ENCODE results near the gene ZNF33B.
"Not testable (repeated sequence)": the region's sequence is repeated elsewhere in the genome, so short reads cannot be mapped to it uniquely, and the experiment has no call there.

ZNF33B gene
- long read RNA-seq, full-length matches to known transcripts = 59 of 319 reads
- long read RNA-seq, partial matches to known transcripts = 203 of 319 reads
- long read RNA-seq, other reads (novel, unspliced or antisense) = 57 of 319 reads

DNA sequence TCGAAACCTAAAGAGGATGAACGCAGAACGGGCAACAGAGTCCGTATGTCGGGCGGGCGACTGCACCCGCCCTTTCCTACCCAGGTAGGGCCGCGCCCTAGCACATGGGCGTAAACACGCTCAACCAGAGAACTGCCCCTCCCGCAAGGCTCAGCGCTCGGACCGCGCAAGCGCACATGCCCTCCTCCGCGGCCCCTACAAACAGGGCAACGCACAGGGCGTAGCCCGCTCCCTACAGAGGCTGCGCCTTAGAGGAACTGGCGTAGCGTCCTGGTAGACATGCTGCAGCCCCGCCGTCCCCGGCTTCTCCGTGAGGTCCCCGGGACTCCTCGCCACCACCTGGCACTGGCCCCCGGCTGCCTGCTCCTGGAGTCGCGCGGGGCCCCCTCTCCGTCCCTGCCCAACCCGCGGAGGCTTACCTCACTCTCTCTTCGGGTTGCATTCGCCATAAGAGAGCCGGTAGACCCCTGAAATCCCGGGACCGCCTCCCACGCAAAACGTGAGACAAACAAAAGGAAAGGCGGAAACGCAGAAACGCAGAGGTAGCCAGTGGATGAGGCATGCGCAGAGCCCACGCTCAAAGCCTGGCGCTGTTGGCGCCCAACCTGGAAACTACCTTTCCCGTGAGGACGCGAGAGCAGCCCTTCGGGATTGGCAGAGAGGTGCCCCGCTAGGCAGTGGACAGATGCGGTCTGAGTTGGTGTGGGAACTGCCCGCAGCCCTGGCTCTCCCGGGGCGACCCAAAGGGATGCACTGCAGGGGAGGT is at the start of gene ZNF33B:
ZNF33B (minus strand) TSS at position 516 of the 766 bp plus-strand sequence. CDS start 1,642 bp downstream, outside the sequence.
- DNase-seq (ENCODE audit: low read depth in 1 of 2, low spot score in 1 of 2) = peak; percentile 89 to 97
- TF ChIP-seq, protein P1, sequence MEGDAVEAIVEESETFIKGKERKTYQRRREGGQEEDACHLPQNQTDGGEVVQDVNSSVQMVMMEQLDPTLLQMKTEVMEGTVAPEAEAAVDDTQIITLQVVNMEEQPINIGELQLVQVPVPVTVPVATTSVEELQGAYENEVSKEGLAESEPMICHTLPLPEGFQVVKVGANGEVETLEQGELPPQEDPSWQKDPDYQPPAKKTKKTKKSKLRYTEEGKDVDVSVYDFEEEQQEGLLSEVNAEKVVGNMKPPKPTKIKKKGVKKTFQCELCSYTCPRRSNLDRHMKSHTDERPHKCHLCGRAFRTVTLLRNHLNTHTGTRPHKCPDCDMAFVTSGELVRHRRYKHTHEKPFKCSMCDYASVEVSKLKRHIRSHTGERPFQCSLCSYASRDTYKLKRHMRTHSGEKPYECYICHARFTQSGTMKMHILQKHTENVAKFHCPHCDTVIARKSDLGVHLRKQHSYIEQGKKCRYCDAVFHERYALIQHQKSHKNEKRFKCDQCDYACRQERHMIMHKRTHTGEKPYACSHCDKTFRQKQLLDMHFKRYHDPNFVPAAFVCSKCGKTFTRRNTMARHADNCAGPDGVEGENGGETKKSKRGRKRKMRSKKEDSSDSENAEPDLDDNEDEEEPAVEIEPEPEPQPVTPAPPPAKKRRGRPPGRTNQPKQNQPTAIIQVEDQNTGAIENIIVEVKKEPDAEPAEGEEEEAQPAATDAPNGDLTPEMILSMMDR (IDR thresholded peaks at IDR 0.05; ENCODE audit: insufficient read depth, low read length) = no peak
- TF ChIP-seq SPI1 (IDR thresholded peaks at IDR 0.05; ENCODE audit: borderline replicate concordance, low read depth) (no peak; the same call in 1 of the 2 replicates), POLR2AphosphoS5 (IDR thresholded peaks at IDR 0.05; ENCODE audit: low read depth) (peak; percentile 83), GABPA (IDR thresholded peaks at IDR 0.05; ENCODE audit: low read depth) (no peak)
- H3K27me3 ChIP-seq (ENCODE audit: insufficient read depth, poor library complexity, severe bottlenecking) = no peaks in the 10 kb centered on the region
- peak within 1 kb of the TSS; percentile 94 for H3K27ac ChIP-seq (replicated peaks)
- peak within 1 kb of the TSS; percentile 81 for H3K4me3 ChIP-seq (replicated peaks; ENCODE audit: insufficient read depth, low read length)

DNA sequence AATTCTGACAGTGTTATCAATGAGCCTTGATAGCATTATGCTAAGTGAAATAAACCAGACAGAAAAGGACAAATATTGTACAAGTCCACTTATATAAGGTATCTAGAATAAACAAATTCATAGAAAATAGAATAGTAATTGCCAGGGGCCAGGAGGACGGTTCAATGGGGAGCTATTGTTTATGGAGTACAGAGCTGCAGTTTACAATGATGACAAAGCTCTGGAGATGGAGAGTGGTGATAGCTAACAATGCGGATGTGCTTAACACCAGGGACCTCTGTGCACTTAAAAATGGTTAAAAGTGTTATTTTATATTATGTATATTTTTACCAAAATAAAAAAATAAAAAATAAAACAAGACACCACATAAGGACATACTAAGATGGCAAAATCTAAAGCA is 46.1 kb upstream of the ZNF33B start:
- DNase-seq (ENCODE audit: low read depth in 1 of 2, low spot score in 1 of 2) = no peak
- H3K4me3 ChIP-seq (replicated peaks; ENCODE audit: insufficient read depth, low read length) = no peak overlapping the region
- H3K27ac ChIP-seq (replicated peaks) = no peak overlapping the region
- TF ChIP-seq, protein P1 (IDR thresholded peaks at IDR 0.05; ENCODE audit: insufficient read depth, low read length) = no peak
- TF ChIP-seq POLR2AphosphoS5 (IDR thresholded peaks at IDR 0.05; ENCODE audit: low read depth) = no peak
- TF ChIP-seq, protein P2, sequence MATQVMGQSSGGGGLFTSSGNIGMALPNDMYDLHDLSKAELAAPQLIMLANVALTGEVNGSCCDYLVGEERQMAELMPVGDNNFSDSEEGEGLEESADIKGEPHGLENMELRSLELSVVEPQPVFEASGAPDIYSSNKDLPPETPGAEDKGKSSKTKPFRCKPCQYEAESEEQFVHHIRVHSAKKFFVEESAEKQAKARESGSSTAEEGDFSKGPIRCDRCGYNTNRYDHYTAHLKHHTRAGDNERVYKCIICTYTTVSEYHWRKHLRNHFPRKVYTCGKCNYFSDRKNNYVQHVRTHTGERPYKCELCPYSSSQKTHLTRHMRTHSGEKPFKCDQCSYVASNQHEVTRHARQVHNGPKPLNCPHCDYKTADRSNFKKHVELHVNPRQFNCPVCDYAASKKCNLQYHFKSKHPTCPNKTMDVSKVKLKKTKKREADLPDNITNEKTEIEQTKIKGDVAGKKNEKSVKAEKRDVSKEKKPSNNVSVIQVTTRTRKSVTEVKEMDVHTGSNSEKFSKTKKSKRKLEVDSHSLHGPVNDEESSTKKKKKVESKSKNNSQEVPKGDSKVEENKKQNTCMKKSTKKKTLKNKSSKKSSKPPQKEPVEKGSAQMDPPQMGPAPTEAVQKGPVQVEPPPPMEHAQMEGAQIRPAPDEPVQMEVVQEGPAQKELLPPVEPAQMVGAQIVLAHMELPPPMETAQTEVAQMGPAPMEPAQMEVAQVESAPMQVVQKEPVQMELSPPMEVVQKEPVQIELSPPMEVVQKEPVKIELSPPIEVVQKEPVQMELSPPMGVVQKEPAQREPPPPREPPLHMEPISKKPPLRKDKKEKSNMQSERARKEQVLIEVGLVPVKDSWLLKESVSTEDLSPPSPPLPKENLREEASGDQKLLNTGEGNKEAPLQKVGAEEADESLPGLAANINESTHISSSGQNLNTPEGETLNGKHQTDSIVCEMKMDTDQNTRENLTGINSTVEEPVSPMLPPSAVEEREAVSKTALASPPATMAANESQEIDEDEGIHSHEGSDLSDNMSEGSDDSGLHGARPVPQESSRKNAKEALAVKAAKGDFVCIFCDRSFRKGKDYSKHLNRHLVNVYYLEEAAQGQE (IDR thresholded peaks at IDR 0.05; ENCODE audit: insufficient replicate concordance, low read depth) = no peak
- TF ChIP-seq GABPA (IDR thresholded peaks at IDR 0.05; ENCODE audit: low read depth) = no peak
- no peak for TF ChIP-seq SPI1 (IDR thresholded peaks at IDR 0.05; ENCODE audit: borderline replicate concordance, low read depth)
- no peaks in the 10 kb centered on the region for H3K27me3 ChIP-seq (ENCODE audit: insufficient read depth, poor library complexity, severe bottlenecking)

DNA sequence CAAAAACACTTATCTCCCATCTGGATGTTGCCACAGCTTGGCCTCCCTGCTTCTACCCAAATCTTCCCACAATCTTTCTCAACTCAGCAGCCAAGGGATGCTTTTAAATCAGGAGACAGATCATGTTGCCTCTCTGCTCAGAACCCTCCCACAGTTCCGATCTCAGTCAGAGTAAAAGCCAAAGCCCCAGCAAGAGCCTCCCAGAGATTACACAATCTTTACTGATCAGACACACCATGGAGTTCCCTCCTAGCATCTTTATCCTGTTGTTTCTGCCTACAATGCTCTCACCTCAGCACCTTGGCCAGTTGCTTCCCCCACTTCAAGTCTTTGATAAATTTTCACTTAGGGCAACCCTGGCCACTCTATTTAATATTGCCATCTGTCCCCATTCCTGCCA is 41.9 kb upstream of the ZNF33B start:
- TF ChIP-seq, protein P1 (IDR thresholded peaks at IDR 0.05; ENCODE audit: insufficient read depth, low read length) = no peak
- TF ChIP-seq POLR2AphosphoS5 (IDR thresholded peaks at IDR 0.05; ENCODE audit: low read depth) (no peak), GABPA (IDR thresholded peaks at IDR 0.05; ENCODE audit: low read depth) (no peak), SPI1 (IDR thresholded peaks at IDR 0.05; ENCODE audit: borderline replicate concordance, low read depth) (no peak)
- TF ChIP-seq, protein P2 (IDR thresholded peaks at IDR 0.05; ENCODE audit: insufficient replicate concordance, low read depth) = no peak
- H3K27me3 ChIP-seq (ENCODE audit: insufficient read depth, poor library complexity, severe bottlenecking) = no peaks in the 10 kb centered on the region
- no peak for DNase-seq (ENCODE audit: low read depth in 1 of 2, low spot score in 1 of 2)
- H3K27ac ChIP-seq (replicated peaks) = no peak overlapping the region
- no peak overlapping the region for H3K4me3 ChIP-seq (replicated peaks; ENCODE audit: insufficient read depth, low read length)

DNA sequence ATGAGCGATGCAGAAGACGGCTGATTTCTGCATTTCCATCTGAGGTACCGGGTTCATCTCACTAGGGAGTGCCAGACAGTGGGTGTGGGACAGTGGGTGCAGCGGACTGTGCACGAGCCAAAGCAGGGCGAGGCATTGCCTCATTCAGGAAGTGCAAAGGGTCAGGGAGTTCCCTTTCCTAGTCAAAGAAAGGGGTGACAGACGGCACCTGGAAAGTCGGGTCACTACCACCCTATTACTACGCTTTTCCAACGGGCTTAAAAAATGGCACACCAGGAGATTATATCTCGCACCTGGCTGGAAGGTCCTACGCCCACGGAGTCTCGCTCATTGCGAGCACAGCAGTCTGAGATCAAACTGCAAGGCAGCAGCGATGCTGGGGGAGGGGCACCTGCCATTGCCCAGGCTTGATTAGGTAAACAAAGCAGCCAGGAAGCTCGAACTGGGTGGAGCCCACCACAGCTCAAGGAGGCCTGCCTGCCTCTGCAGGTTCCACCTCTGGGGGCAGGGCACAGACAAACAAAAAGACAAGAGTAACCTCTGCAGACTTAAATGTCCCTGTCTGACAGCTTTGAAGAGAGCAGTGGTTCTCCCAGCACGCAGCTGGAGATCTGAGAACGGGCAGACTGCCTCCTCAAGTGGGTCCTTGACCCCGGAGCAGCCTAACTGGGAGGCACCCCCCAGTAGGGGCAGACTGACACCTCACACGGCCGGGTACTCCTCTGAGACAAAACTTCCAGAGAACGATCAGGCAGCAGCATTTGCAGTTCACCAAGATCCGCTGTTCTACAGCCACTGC is 27.0 kb upstream of the ZNF33B start:
- DNase-seq (ENCODE audit: low read depth in 1 of 2, low spot score in 1 of 2); H3K27me3 ChIP-seq (ENCODE audit: insufficient read depth, poor library complexity, severe bottlenecking); H3K4me3 ChIP-seq (replicated peaks; ENCODE audit: insufficient read depth, low read length); H3K27ac ChIP-seq (replicated peaks): not testable (repeated sequence)
